Lower leg skin (tissue), 4 donors: ENCODE results near the gene PRKCH. TPM values are rescaled to one million over a fixed set of nuclear protein-coding genes. Genes with fewer than 3 reads are reported as not detected.
A peak's percentile ranks its signal among the peaks of the same experiment; 100 is the strongest.

Experiments
- DNase-seq, 2 donors: peaks; one replicate each; pipeline ENCODE4 v3.0.0-alpha.2; 2019; ENCODE audit warnings: low spot score in 2 of 2
- H3K4me3 ChIP-seq: fragments of 200-600 bp; sonication (generic); 2 replicates; pipeline ENCODE4 v1.5.1; 2017; ENCODE audit warnings: mild to moderate bottlenecking, low read depth; ENCODE audit not compliant: poor library complexity, severe bottlenecking
- CTCF ChIP-seq, 3 donors: fragments of 450-650 bp; IDR thresholded peaks; one replicate each; pipeline ENCODE4 v1.5.1; 2016; ENCODE audit warnings: antibody characterized with exemption in 3 of 3, mild to moderate bottlenecking in 3 of 3, moderate library complexity in 2 of 3
- POLR2A ChIP-seq, 2 donors: fragments of 450-650 bp; IDR thresholded peaks; one replicate each; pipeline ENCODE4 v1.6.1; 2016 to 2017; ENCODE audit warnings: antibody characterized with exemption in 2 of 2, mild to moderate bottlenecking in 1 of 2, moderate library complexity in 1 of 2
- WGBS, 2 donors: methylation state at CpG; one replicate each; pipeline ENCODE4 v1.1.5; 2018; 5-methylcytosine and 5-hydroxymethylcytosine counted together
- intact Hi-C: fragments of 100-400 bp; cut with DNase I; formaldehyde crosslinking; loops from one replicate; pipeline ENCODE4 v1.15.0; 2023; ENCODE audit warnings: low total_unique reads
- total RNA-seq, 4 donors: library from RNA; depleted of rRNA; stranded (reverse); fragments of >200 nt; gene quantifications; one replicate each; pipeline ENCODE4 v1.1.0, GENCODE V29; 2016

Gene PRKCH
- total RNA-seq, 4 donors from 2014 or later, result 57.3 to 103 (median 66.7) TPM

- intact Hi-C loops, result no loop called here
- TF ChIP-seq CTCF (IDR thresholded peaks at IDR 0.05) (no peak), POLR2A (IDR thresholded peaks at IDR 0.05) (no peak)
- 62 to 63% methylated on average over 4 of the region's 4 CpGs for WGBS, 2 donors
- DNase-seq, result no peak
- no peak overlapping the region for H3K4me3 ChIP-seq
Measured at GRCh38 chr14:61346793-61347192, 25.4 kb downstream of the PRKCH start.

GRCh38 chr14:61347826-61348443 is 26.6 kb downstream of the PRKCH start:
- DNase-seq, result no peak
- intact Hi-C loops, result no loop called here
- TF ChIP-seq POLR2A (IDR thresholded peaks at IDR 0.05), result no peak
- H3K4me3 ChIP-seq, result no peak overlapping the region
- 65 to 66% methylated on average over 8 of the region's 8 CpGs for WGBS, 2 donors

- WGBS, 2 donors, result 65 to 66% methylated on average over 6 of the region's 6 CpGs
- DNase-seq, result no peak
- TF ChIP-seq CTCF (IDR thresholded peaks at IDR 0.05), result no peak
- TF ChIP-seq POLR2A (IDR thresholded peaks at IDR 0.05), result no peak
- intact Hi-C loops, result no loop called here
- no peak overlapping the region for H3K4me3 ChIP-seq
Measured at GRCh38 chr14:61350427-61351270, 29.3 kb downstream of the PRKCH start.

- H3K4me3 ChIP-seq, result no peak overlapping the region
- intact Hi-C loops, result no loop called here
- no peak for DNase-seq
- TF ChIP-seq CTCF (IDR thresholded peaks at IDR 0.05) (no peak), POLR2A (IDR thresholded peaks at IDR 0.05) (no peak)
- WGBS, 2 donors, result 94 to 98% methylated on average over 6 of the region's 6 CpGs
Measured at GRCh38 chr14:61351477-61351876, 30.1 kb downstream of the PRKCH start.

- TF ChIP-seq CTCF (IDR thresholded peaks at IDR 0.05) (no peak), POLR2A (IDR thresholded peaks at IDR 0.05) (no peak)
- no peak overlapping the region for H3K4me3 ChIP-seq
- intact Hi-C loops, result no loop called here
- 15 to 30% methylated on average over 6 of the region's 6 CpGs for WGBS, 2 donors
- DNase-seq, result peak; percentile 85 to 90
Measured at GRCh38 chr14:61355892-61356325, 34.5 kb downstream of the PRKCH start.

GRCh38 chr14:61357123-61357522 is 35.7 kb downstream of the PRKCH start:
- DNase-seq, result no peak
- no peak for TF ChIP-seq CTCF (IDR thresholded peaks at IDR 0.05)
- no peak for TF ChIP-seq POLR2A (IDR thresholded peaks at IDR 0.05)
- H3K4me3 ChIP-seq, result no peak overlapping the region
- 84 to 89% methylated on average over 4 of the region's 4 CpGs for WGBS, 2 donors
- intact Hi-C loops, result no loop called here
